Measurements from ENCODE around the gene VSIR. TPM values are rescaled to one million over a fixed set of nuclear protein-coding genes. Genes with fewer than 3 reads are reported as not detected.

Gene VSIR
- total RNA-seq, 2 experiments from 2014 or later = 86.2 to 91.4 TPM

GRCh38 chr10:71757399-71757922, 15.9 kb downstream of the VSIR start:
- Mint-ChIP-seq H3K36me3 (ENCODE audit: low read depth) (peaks cover 87% of the 10 kb centered on the region), H3K4me3 (peak overlapping the region; percentile 66), H3K27ac (peak overlapping the region; percentile 93), H3K4me1 (ENCODE audit: low read depth) (peaks cover 88% of the 10 kb centered on the region), H3K27me3 (no peaks in the 10 kb centered on the region), H3K9me3 (no peaks in the 10 kb centered on the region)
- TF ChIP-seq CTCF (IDR thresholded peaks at IDR 0.05) = no peak
- intact Hi-C loops (cut with DNase I, micrococcal nuclease) = loop anchor here in 1 of 2 experiments (1.0 kb wide), 2 partner anchors 9 to 16 kb away; partner anchors contain the start of gene VSIR
- DNase-seq = peak in 1 of 14 experiments; percentile 51
- Histone ChIP-seq H3K4me1 (ENCODE audit: insufficient read depth, low read length) (peaks cover 94% of the 10 kb centered on the region), H3K9me3 (ENCODE audit: control insufficient read depth in 1 of 2, insufficient read depth in 1 of 2, low read length in 2 of 2) (no peaks in the 10 kb centered on the region), H3K27ac (ENCODE audit: low read depth in 1 of 2, low read length in 2 of 2) (peak overlapping the region; percentile 86 to 87), H3K36me3 (ENCODE audit: insufficient read depth, low read length) (peaks cover 75% of the 10 kb centered on the region), H3K4me3 (ENCODE audit: low read length) (peak overlapping the region; percentile 18), H3K27me3 (ENCODE audit: control insufficient read depth in 1 of 2, insufficient read depth in 2 of 2, low read length in 2 of 2) (no peaks in the 10 kb centered on the region)
- ChIA-PET POLR2A (interaction anchor here (2.2 to 6.0 kb wide), 8 partner anchors 9 to 49 kb away, joined by 10 to 147 read pairs (median 38); partner anchors contain the start of gene VSIR), CTCF (interaction anchor here (0.6 to 5.0 kb wide), 11 partner anchors 10 to 1802 kb away, joined by 3 to 35 read pairs (median 5); partner anchors contain the start of gene VSIR)
- ATAC-seq (ENCODE audit: poor library complexity) = peak; percentile 16

GRCh38 chr10:71756311-71757191, 16.8 kb downstream of the VSIR start:
- peak overlapping the region; percentile 18 for H3K4me3 ChIP-seq (ENCODE audit: low read length)
- peaks cover 75% of the 10 kb centered on the region for H3K36me3 ChIP-seq (ENCODE audit: insufficient read depth, low read length)

More at GRCh38 chr10:71756311-71757191, 16.8 kb downstream of the VSIR start:
- H3K36me3 Mint-ChIP-seq (ENCODE audit: low read depth) = peaks cover 87% of the 10 kb centered on the region
- no peaks in the 10 kb centered on the region for H3K9me3 ChIP-seq (ENCODE audit: control insufficient read depth in 1 of 2, insufficient read depth in 1 of 2, low read length in 2 of 2)
- peaks cover 88% of the 10 kb centered on the region for H3K4me1 Mint-ChIP-seq (ENCODE audit: low read depth)
- ChIA-PET CTCF (interaction anchor here (0.9 to 5.0 kb wide), 7 partner anchors 9 to 60 kb away, joined by 3 to 35 read pairs (median 6); partner anchors contain the start of gene VSIR), POLR2A (interaction anchor here (1.1 to 6.0 kb wide), 10 partner anchors 8 to 62 kb away, joined by 3 to 147 read pairs (median 24); partner anchors contain the start of gene VSIR)
- H3K27me3 Mint-ChIP-seq = no peaks in the 10 kb centered on the region
- intact Hi-C loops (cut with DNase I, micrococcal nuclease) = loop anchor here in 1 of 2 experiments (1.0 kb wide), 3 partner anchors 8 to 17 kb away; partner anchors contain the start of gene VSIR
- peak overlapping the region; percentile 93 for H3K27ac Mint-ChIP-seq
- no peaks in the 10 kb centered on the region for H3K27me3 ChIP-seq (ENCODE audit: control insufficient read depth in 1 of 2, insufficient read depth in 2 of 2, low read length in 2 of 2)
- DNase-seq (peak in 4 of 14 experiments; percentile 41 to 75 (median 72)), ATAC-seq (ENCODE audit: poor library complexity) (peak; percentile 82)
- H3K4me3 Mint-ChIP-seq = peak overlapping the region; percentile 66
- no peak for TF ChIP-seq CTCF (IDR thresholded peaks at IDR 0.05)
- H3K27ac ChIP-seq (ENCODE audit: low read depth in 1 of 2, low read length in 2 of 2) = peak overlapping the region; percentile 86 to 87
- no peaks in the 10 kb centered on the region for H3K9me3 Mint-ChIP-seq
- H3K4me1 ChIP-seq (ENCODE audit: insufficient read depth, low read length) = peaks cover 94% of the 10 kb centered on the region
